Skeletal muscle cell (primary cell): ENCODE data around the gene CDC5L.
A peak's percentile ranks its signal among the peaks of the same experiment; 100 is the strongest.

Experiments used
- DNase-seq: peaks from one replicate; pipeline ENCODE4 v3.0.0-alpha.2; 2010; ENCODE audit warnings: low read depth
- H3K4me3 ChIP-seq: 2 replicates; pipeline ENCODE4 v1.5.1; 2011; ENCODE audit warnings: low read depth, mild to moderate bottlenecking, control low read depth, low read length, moderate library complexity

The CDC5L gene

DNA sequence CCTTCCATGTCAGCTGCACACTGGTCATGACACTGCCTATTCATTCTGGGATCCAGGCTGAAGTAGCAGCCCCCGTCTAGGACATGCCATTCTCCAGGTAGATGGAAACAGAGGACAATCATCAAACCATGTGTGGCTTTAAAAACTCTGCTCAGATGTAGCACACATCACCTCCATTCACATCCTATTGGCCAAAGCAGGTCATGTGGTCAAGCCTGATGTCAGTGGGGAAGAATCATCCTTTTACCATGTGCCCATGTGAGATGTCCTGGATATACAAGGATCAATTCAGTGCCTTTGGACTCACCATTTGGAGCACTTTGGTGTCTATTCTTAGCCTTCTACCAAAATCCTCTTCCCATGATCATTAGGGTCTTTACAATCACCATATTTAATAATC, 99.5 kb downstream of the CDC5L start:
- H3K4me3 ChIP-seq = no peak overlapping the region
- DNase-seq = no peak

DNA sequence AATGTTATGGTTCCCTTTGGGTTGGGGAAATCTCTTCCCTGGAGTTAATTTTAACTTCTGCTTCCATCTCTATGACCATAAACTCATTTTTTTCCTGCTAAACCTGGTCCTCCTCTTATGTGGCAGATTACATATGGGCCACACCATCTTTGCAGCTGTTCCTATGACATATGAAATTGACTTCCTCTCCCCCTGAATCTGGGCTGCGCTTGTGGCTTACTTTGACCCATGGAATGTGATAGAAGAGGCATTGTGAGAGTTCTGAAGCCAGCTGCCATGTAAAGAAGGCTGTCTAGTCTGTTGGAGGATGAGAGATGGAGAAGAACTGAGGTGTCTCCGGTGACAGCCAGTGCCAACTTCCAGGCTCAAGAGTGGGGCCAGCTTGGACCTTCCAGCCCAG, 100.1 kb downstream of the CDC5L start:
- no peak overlapping the region for H3K4me3 ChIP-seq

DNA sequence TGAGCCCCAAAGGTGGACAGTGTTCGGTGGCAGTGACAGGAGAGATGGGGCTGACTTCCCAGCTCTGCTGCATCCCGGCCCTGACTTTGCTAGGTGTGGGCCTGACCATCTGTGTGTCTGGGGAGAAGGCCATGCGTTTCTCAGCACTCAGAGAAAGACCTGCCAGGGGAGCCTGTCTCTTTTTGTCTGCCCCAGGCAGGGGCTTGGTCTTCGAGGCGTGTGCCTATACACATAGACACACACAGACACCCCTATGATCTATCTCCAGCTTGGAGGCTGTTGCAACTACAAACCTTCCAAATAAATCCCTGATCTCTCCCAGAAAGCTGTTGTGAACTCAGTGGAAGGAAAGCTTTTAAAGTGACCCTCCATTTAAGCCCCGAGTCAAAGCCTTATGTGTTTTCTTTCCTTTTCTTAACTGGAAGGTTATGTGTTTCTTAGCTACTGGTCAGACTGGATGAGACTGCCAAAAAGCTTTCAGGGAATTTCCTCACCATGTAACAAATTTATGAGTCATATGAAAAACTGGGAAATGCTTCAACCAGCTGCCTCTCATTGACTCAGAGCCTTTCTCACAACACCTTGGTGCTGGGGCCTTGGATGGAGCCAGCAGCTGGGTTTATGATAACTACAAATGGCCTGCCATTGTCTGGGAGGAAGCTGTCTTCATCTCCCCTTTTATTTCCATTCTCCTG, 102.6 kb downstream of the CDC5L start:
- peak; percentile 91 for DNase-seq
- H3K4me3 ChIP-seq = no peak overlapping the region

More for the DNA sequence above, 100.1 kb downstream of the CDC5L start:
- DNase-seq = no peak

DNA sequence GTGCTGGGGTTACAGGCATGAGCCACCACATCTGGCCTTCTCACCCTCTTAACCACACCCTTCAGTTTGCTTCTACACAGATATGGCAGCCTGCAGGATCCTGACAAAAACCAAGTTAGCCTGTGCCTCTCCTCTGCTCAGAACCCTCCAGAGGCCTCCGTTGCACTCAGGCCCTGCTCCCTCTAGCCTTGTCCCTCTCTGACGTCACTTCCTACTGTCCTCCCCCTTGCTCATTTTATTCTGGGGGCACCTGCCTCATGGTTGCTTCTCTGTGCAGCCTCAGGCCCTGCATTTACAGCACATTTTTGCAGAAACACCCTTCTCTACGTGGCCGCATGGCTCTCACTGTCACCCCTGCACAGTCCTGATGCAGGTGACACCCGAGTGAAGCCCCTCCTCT, 105.6 kb downstream of the CDC5L start:
- DNase-seq = no peak
- no peak overlapping the region for H3K4me3 ChIP-seq

DNA sequence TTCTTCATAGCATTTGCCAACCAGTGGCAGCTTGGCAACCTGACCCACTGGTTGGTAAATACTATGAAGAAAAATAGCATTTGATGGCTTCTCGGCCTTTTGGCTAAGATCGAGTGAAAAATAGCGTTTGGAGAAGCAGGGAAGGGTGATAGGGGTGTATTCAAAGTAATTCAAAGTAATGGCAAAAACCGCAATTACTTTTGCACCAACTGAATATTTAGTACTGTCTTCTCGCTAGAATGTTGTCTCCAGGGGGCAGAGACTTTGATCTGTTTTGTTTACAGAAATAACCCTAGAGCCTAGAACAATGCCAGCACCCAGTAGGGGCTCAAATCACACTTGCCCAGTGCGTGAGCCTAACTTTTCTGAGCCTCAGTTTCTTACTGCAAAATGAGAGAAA, 106.1 kb downstream of the CDC5L start:
- DNase-seq = no peak
- no peak overlapping the region for H3K4me3 ChIP-seq

DNA sequence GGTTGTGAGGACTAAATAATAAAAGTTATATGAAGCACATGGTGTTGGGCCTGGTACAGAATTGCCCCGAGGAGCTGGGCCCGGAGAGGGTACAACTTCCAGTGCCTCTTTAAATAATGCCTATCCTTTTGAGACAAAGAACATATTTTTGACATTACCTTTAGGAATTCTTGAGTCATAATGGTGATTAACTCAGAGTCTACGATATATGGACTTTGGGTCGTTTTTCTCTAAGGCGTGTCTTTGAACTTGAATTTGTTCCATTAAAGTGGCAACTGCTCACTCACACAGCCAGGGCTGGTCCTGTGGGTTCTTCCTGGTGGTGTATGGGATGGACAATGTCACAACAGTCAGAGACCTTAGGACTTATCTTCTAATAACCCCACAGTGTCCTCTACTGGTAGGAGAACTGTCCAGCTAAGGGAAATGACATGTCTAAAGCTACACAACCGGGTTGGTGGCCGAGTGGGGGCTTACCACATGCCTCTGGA, 106.5 kb downstream of the CDC5L start:
- no peak for DNase-seq
- H3K4me3 ChIP-seq = no peak overlapping the region

DNA sequence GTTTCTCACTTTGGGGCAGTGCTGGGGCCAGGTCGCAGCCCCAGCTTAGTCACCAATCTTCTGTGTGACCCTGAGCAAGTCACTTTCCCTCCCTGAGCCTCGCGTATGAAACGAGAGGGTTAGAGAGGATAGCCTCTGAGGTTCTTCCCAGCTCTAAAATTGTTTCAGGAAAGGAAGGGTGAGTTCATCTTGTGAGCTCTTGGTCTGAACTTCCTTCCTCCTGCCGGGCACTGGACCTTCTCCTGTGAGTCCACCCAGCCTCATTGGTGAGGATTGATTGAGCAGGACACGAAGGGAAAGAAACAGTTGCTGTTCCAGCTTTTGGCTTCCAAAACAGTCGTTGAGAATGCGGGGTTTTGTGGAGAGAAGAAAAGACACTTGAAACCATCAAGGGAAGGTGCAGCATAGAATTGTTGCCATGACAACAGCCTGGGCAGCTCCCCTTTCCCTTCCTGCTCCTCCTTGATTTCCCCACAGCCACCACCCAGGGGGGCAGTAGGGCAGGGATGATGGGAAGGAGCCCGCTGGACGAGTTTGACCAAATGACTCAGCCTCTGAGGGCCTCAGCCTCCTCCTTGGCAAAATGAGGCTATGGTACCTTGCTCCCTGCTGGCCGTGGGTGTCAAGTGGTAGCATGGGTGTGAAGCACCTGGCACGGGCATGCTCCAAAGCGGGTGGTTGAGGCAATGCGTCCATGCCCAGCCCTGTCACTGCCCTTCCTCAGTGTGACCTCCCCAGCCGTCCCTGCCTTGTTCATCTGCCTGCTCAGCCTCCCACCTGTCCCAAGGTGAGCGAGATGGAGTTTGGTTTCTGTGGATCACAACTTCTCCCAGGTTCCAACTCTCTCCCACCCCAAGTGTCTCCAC, 107.8 kb downstream of the CDC5L start:
- H3K4me3 ChIP-seq = no peak overlapping the region
- no peak for DNase-seq

DNA sequence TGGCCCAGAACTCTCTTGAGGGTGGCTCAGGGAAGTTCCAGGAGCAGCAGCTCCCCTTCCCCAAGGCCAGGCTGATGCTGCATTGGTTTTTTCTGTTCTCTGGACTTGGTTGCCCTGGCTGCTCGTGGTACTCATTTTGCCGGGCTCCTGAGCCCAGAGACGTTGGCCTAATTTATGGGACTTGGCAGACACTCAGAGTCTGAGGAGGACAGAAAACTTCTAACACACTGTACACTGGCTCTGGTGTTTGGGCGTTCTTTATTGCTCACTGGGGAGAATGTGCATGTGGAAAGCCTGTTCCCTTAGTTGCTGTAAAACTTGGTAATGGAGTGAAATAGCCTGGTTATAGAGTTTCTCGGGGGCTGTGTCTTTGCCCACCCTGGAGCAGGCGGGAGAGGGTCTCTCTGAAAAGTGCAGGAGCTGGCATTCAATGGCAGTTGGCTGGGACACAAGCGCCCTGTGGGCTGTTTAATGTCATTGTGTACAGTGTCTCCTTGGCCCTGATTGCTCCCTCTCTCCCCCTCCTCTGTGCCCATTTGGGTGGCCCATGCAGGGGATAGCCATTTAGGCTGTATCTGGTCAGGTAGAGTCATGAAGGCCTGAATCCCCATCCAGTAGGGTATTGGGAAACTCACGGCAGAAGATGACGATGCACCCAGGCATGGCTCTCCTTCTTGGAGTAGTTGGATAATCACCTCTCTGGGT, 109.3 kb downstream of the CDC5L start:
- DNase-seq = peak; percentile 66
- no peak overlapping the region for H3K4me3 ChIP-seq

DNA sequence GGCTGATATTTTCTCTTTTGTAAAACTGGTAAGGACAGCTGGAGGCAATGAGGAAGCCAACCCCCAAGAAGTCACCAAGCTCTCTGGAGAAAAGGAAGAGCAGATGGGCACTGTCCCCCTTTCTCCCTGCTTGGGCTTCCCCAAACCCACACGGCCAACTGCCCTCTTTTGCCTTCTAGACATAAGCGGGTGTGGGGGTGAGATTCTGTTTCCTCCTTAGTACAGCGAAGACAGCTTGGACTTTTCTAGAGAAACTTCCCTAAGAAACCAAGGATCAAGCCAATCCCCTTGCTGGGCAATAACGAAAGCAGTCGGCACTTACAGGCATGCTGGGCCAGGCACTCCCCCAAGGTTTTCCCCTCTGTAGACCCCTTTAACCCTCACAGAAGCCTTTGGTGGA, 110.3 kb downstream of the CDC5L start:
- no peak overlapping the region for H3K4me3 ChIP-seq
- DNase-seq = no peak

DNA sequence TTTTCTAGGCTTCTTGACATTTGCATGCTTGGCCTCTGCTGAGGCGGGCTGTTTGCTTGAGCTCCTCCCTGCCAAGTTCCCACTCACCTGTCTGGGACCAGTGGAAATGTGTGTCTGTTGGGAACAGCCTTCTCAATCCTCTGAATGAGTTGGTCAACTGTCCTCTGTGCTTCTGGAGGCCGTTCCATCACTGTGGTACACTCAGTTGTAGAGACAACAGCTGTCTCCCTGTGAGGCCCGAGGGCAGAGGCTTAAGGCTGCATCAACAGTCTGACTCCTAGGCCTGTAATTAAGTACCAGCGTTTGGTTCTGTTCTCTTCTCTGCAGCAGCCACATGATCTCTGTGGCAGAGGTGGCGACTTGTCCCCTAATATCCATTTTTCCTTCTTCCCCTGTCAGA, 110.9 kb downstream of the CDC5L start:
- no peak for DNase-seq
- no peak overlapping the region for H3K4me3 ChIP-seq

DNA sequence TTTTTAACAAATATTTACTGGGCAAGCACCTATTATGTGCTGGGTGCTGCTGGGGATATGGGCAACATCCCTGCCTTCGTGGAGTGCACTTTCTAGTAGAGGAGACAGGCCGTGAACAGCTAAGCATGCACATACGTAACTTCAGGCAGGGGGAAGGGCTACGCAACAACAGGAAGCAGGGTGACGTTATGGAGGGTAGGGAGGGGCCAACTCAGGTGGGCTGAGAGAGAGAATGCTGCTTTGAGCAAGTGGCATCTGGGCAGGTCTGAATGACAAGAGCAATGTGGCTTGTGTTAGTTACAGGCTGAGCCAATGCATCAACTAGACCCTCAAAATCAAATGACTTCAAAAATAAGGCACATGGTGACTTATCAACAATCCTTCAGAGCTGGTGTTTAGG, 112.1 kb downstream of the CDC5L start:
- DNase-seq = no peak
- H3K4me3 ChIP-seq = no peak overlapping the region
